Inferior parietal cortex (tissue), 1 donor: Measurements from ENCODE around the gene MSI1.
"Not testable (repeated sequence)": the region's sequence is repeated elsewhere in the genome, so short reads cannot be mapped to it uniquely, and the experiment has no call there.

ENCODE experiments used
- DNase-seq: peaks from one replicate; pipeline ENCODE4 v3.0.0-alpha.2; 2016; ENCODE audit errors: extremely low spot score

The MSI1 gene

DNA sequence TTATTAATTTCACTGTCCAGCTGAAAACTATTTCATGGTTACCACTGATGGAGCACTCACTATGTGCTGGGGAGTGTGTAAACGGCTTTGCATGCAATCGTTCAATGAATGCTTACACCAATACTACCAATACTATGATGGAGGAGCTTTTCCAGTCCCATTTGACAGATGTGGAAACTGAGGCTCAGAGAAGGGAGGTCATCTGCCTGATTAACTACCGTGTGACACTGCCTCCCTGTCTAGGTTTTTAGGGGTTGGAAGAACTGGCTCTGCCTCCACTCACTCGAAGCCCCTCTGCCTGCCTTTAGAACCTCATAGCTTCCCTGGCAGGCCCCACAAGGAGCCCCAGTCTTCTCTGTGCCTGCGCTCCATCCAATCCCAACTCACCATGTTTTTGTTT is 11.9 kb downstream of the MSI1 start:
- DNase-seq: no peak

- peak; percentile 70 for DNase-seq
These were observed 12.4 kb downstream of the MSI1 start for GRCh38 chr12:120356567-120357030.

GRCh38 chr12:120353556-120354317 is 15.2 kb downstream of the MSI1 start:
- no peak for DNase-seq

DNA sequence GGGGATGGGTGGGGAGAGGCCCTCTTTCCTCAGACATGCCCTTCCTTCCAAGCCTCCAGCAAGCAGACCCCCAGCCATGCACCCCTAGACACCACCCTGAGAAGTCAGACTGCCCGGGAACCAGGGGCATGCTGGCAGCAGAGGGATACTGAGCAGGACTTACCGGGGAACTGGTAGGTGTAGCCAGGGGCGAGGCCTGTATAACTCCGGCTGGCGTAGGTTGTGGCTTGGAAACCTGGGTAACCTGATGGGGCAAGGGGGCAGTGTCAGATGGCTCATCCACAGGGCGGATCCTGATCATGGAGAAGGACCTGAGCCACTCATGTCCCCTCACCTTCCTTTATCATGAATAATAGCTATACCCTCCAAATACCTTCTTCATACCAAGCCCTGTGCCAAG is 15.8 kb downstream of the MSI1 start:
- no peak for DNase-seq

DNA sequence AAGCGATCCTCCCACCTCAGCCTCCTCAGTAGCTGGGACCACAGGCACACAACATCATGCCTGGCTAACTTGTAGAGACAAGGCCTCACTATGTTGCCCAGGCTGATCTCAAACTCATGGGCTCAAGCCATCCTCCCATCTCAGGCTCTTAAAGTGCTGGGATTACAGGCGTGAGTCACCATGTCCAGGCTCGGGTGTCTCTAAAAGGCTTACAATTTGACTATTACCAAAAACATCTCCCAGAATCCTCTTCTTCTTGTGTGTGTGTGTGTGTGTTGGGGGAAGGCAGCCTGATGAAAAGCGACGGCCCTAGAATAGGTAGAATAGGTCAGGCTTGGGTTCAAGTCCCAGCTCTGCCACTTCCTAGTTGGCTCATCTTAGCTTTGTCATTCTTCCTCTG is 16.8 kb downstream of the MSI1 start:
- DNase-seq: no peak

DNA sequence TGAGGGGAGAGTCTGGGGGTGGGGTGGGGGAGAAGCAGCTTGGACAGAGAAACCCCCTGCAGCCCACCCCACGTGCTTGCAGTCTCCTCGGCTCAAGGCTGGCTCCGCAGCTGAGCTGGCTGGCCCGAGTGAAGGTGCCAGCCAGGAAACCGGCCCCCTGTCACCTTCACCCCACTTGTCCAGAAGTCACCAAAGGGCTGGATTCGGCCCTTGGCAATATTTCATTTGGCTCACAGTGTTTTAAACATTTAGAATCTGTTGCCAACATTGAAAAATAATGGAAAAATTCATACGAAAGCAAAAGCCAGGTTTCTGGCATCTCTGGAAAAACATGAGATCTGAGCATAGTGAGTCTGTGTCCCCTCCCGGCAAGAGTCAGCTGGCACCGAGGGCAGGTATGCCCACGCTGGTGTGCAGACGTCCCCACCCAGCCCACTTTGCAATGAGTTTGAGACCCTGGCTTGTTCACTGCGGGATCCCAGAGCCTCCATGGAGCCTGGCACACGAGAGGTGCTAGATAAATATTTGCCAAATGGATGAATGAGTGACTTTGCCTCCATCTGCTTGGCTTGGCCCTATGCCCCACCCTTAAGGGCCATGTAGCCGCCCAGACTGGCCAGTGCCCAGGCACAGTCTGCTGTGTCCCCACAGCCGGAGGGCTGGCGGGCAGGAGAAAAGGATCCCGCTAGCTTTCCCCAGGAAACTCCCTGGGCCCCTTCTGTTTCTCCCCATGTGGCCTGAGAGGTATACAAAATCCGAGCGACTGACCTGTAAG is 18.2 kb downstream of the MSI1 start:
- no peak for DNase-seq

DNA sequence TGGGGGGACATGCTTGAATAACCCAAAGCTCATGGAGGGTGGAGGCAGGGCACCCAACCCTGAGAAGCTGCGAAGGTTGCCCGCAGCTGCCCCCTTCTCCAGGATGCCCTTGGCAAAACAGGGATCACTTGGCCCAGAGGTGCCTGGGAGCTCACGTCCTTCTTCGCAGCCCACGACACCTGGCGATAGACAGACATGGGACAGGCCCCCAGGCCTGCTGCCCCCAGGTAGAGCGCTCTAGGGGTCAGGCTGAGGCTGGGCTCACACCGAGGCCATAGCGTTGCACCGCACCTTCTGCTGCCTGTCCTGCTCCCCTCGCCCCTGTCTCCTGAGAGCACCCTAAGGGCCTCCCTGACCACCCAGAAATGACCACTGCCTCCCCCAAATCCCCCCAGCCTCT is 21.2 kb downstream of the MSI1 start:
- DNase-seq: no peak

DNA sequence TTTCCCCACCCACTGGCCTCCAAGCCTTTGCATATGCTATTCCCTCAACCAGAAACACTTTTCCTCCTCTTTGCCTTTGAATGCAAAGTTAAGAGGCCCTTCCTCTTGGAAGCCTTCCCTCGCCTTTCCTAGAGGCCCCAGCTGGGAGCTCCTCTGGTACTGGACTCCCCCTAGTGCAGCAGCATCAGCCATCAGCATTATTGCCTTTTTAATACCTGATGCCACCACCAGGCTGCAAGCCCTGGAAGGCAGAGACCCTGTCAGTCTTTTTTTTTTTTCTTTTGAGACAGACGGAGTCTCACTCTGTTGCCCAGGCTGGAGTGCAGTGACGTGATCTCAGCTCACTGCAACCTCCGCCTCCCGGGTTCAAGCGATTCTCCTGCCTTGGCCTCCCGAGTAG is 22.3 kb downstream of the MSI1 start:
- no peak for DNase-seq

GRCh38 chr12:120346031-120346430 is 22.9 kb downstream of the MSI1 start:
- DNase-seq: no peak

- no peak for DNase-seq
These were observed 25.3 kb downstream of the MSI1 start for GRCh38 chr12:120343692-120344091.

DNA sequence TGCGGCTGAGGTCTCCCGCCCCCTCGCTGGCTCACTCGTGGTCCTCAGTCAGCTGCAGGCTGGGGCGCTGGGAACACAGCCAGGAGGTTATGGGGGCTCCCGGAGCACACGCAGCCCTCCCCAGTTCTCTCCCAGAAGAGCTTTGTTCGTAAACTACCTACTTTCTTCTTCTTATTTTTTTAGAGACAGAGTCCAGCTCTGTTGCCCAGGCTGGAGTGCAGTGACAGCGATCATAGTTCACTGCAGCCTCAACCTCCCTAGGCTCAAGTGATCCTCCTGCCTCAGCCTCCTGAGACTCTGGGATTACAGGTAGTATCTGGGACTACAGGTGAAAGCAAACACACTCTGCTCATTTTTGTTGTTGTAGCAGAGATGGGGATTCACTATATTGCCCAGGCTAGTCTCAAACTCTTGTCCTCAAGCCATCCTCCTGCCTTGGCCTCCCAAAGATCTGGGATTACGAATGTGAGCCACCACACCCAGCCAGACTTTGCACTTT is 25.9 kb downstream of the MSI1 start:
- no peak for DNase-seq

DNA sequence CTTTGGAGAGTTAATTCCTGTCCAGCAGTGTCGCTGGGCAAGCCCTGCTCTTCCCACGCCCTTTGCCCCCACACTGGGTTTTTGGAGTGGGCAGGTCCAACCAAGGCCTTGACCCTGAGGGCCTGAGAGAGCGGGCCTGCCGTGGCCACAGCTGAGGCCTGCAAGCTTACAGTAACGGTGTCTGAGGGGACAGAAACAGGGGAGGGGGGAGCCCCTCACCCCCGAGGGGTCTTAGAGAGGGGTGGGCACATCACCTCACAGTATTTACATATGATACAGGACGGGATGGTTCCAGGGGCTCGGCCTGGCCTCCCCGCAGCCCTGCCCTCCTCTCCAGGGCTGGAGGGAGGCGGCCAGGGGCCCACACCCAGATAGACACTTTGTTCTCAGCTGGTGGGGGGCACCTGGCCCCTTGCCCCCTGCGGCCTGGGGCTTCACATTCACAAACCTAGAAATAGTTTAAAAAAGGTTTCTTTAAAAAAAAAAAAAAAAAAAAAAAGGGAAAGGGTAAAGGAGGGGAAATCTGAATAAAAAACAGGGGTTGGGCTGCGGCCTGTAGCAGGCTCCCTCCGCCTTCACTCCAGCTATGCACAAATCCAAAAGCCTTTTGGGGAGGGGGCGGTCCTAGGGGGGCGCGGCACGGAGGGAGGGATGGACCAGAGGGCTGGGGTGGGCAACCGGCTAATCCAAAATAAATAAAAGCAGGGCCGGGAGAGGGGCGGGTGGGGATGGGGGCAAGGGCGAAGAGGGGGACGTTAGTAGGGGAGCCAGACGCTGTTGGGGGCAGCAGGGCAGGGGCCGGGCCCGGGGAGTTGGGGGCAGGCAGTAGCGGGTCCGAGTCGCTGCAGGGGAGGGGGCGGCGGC is 26.6 kb downstream of the MSI1 start:
- no peak for DNase-seq

GRCh38 chr12:120339256-120339655 is 29.7 kb downstream of the MSI1 start:
- DNase-seq: no peak

GRCh38 chr12:120337730-120338129 is 31.2 kb downstream of the MSI1 start:
- DNase-seq: no peak

DNA sequence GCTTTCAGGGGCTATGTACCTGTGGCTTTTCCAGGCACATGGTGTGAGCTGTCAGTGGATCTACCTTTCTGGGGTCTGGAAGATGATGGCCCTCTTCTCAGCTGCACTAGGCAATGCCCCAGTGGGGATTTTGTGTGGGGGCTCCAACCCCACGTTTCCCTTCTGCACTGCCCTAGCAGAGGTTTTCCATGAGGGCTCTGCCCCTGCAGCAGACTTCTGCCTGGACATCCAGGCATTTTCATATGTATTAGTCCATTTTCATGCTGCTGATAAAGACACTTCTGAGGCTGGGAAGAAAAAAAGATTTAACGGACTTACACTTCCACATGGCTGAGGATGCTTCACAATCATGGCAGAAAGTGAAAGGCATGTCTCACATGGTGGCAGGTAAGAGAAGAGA is 32.6 kb downstream of the MSI1 start:
- not testable (repeated sequence) for DNase-seq

- DNase-seq: not testable (repeated sequence)
These were observed 33.5 kb downstream of the MSI1 start for GRCh38 chr12:120335447-120335846.

- DNase-seq: no peak
These were observed 36.4 kb downstream of the MSI1 start for GRCh38 chr12:120332523-120332922.

DNA sequence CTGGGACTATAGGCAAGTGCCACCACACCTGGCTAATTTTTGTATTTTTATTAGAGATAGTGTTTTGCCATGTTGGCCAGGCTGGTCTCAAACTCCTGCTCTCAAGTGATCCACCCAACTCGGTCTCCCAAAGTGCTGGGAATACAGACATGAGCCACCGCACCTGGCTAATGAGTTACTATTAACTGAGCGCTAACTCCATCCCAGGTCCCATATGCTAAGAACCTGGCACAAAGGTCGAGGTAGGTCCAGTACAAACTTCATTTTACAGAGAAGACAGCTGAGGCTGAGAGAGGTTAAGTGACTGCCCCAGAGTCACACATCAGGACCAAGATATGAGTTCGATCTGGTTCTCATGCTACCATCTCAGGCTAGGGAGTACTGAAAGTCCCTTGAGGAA is 36.9 kb downstream of the MSI1 start:
- no peak for DNase-seq

GRCh38 chr12:120331390-120331789 is 37.6 kb downstream of the MSI1 start:
- DNase-seq: no peak

DNA sequence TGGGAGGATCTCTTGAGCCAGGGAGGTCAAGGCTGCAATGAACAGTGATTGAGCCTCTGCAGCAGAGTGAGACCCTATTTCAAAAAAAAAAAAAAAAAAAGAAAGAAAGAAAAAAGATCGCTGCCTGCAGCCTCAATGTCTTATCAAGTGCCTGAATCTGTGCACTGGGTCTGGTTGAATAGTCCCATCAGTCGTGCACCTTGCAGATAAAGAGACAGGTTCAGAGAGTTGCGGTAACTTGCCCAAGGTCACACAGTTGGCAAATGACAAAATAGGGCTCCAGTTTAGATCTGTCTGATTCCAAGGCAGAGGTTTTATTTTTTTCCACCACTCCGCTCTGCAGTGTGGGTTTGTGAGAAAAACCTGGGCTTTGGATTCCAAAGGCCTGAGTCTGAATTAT is 40.7 kb downstream of the MSI1 start:
- DNase-seq: no peak

DNA sequence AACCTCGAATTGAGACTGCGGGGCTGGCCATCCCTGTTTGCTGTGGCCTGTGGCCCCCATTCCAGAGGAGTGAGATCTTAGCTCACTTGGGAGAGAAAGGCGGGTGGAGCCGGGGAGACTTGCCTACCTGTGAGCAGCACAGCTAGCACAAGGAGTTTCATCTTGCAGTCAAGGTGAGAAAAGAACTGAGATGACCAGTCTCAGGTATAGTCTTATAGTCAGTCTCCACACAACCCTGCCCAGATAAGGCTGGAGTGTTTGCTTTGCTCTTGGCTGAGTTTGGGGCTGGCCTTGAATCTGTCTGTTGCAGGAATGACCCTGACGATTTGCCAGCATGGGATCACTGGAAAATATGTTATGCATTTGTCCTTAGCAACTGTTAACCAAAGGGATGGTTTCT is 41.4 kb downstream of the MSI1 start, which contains the start of gene PLA2G1B:
Gene PLA2G1B (minus strand): TSS at position 187 of the 400 bp plus-strand sequence. CDS start 26 bp downstream, at position 161.
- DNase-seq: no peak
